HG02870 (cell line): Measurements from ENCODE around the gene ABCB7.
"Not testable (repeated sequence)": the region's sequence is repeated elsewhere in the genome, so short reads cannot be mapped to it uniquely, and the experiment has no call there.

ENCODE experiments used
- ATAC-seq: cut with Tn5 transposase; IDR thresholded peaks from one replicate; pipeline ENCODE4 v1.9.1; 2021; ENCODE audit warnings: mild to moderate bottlenecking, moderate library complexity; ENCODE audit not compliant: unreplicated experiment

Gene ABCB7

DNA sequence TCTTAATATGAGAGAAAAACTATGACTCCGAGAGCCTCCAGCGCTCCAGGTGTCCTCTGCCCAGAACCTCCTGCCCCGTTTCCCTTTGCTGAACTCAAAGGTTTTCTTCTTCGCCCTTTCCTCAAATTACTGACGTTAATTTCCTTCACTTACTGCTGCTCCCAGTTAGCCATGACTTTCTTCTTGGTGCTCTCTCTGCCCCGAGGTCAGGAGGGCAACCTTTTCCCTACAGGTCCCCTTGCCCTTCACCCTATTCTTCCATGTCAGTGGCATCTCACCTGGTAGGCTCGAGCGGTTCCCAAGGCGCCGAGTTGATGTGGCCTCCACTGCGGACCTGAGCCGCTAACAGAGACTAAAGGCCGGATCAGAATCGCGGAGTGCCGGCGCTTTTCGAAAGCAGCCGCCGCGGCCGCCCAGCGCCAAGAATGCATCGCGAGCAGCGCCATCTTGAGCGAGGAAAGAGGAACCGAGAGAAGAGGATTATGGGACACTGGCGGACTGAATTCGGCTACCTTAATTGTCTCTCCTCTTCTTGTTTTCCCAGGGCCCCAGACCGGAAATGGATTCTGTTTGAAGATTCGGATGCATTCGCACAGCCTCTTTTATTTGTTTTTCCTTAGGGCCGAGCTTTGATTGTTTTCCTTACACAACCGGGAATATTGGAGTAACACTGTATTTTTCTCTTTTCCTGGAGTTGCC lies at the start of gene ABCB7:
TSS of gene ABCB7 (minus strand) at position 457 of the 699 bp plus-strand sequence. CDS start at position 446, 11 bp downstream.
- peak; percentile 84 for ATAC-seq

DNA sequence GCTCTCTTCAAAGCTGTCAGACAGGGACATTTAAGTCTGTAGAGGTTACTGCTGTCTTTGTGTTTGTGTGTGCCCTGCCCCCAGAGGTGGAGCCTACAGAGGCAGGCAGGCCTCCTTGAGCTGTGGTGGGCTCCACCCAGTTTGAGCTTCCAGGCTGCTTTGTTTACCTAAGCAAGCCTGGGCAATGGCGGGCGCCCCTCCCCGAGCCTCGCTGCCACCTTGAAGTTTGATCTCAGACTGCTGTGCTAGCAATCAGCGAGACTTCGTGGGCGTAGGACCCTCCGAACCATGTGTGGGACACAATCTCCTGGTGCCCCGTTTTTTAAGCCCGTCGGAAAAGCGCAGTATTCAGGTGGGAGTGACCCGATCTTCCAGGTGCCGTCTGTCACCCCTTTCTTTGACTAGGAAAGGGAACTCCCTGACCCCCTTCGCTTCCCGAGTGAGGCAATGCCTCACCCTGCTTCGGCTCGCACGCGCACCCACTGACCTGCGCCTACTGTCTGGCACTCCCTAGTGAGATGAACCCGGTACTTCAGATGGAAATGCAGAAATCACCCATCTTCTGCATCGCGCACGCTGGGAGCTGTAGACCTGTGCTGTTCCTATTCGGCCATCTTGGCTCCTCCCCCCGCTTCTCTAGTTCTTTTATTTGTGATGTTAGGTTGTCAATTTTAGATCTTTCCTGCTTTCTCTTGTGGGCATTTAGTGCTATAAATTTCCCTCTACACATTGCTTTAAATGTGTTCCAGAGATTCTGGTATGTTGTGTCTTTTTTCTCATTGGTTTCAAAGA lies 32.5 kb upstream of the ABCB7 start:
- not testable (repeated sequence) for ATAC-seq

DNA sequence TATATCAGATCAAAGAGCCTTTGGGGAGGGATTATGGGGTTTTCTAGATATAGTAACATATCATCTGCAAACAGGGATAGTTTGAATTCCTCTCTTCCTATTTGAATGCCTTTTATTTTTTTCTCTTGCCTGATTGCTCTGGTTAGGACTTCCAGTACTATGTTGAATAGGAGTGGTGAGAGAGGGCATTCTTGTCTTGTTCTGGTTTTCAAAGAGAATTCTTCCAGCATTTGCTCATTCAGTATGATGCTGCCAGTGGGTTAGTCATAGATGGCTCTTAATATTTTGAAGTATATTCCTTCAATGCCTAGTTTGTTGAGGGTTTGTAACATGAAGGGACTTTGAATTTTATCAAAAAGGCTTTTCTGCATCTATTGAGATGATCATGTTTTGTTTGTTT lies 25.6 kb upstream of the ABCB7 start:
- no peak for ATAC-seq

DNA sequence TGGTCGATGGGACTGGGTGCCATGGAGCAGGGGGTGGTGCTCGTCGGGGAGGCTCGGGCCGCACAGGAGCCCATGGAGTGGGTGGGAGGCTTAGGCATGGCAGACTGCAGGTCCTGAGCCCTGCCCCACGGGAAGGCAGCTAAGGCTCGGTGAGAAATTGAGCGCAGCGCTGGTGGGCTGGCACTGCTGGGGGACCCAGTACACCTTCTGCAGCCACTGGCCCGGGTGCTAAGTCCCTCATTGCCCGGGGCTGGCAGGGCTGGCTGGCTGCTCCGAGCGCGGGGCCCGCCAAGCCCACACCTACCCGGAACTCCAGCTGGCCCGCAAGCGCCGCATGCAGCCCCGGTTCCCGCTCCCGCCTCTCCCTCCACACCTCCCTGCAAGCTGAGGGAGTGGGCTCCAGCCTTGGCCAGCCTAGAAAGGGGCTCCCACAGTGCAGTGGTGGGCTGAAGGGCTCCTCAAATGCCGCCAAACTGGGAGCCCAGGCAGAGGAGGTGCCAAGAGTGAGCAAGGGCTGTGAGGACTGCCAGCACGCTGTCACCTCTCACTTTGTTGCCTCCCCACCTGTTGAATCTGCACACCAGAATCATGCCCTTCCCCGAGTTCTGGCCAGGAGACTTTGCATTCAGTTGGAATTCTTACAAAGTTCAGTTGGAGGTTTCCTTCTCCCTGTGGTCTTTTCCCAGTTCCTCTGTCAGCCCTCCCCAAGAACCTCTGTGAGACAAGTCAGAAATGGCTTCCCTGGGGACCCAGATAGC lies 23.6 kb upstream of the ABCB7 start:
- ATAC-seq, result not testable (repeated sequence)

DNA sequence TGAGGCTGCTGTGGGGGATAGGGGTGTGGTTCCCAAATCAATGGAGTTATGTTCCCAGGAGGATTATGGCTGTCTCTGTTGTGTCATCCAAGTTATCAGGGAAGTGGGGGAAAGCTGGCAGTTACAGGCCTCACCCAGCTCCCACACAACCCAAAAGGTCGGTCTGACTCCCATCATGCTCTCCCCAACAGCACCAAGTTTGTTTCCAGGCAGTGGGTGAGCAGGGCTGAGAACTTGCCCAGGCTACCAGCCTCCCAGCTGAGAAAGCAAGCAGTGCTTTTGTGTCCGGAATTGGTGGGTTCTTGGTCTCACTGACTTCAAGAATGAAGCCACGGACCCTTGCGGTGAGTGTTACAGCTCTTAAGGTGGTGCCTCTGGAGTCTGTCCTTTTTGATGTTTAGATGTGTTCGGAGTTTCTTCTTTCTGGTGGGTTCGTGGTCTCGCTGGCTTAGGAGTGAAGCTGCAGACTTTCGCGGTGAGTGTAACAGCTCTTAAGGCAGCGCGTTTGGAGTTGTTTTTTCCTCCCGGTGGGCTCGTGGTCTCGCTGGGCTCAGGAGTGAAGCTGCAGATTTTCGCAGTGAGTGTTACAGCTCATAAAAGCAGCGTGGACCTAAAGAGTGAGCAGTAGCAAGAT lies 16.3 kb upstream of the ABCB7 start:
- not testable (repeated sequence) for ATAC-seq

DNA sequence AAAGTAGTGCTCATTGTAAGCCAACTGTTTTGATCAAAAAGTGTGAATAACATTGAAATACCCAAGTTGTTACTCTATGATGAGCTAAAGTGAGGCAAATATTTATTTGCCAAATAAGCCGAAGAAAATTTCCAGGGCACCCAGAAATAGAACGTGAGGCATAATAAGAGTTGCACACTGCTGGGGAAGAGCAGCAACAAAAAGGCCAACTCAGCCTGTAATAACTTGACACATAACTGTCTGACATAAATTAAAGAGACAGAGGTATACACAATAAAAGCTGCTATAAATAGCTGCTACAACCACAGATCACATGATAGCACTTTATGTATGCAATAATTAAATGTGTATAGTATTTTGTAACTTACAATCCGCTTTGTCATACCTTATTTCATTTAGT lies 2.0 kb upstream of the ABCB7 start:
- ATAC-seq, result no peak

DNA sequence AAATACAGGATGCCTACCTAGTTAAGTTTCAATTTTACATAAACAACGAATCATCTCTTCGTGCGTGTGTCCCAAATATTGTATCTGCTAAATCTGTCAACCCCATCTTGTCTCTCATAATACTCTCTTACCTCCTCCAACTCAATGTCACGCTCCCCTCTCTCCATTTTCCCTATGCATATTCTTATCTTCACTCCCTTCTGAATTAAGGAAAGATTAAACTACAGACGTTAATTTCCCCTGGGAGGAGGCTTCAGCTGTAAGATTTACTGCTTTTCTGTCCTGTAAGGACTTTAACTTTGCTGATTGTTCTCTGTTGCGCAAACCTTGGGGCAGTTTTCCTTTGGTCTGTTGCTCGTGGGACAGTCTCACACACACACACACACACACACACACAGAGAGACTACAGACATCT lies 455 bp upstream of the ABCB7 start:
- ATAC-seq, result no peak

DNA sequence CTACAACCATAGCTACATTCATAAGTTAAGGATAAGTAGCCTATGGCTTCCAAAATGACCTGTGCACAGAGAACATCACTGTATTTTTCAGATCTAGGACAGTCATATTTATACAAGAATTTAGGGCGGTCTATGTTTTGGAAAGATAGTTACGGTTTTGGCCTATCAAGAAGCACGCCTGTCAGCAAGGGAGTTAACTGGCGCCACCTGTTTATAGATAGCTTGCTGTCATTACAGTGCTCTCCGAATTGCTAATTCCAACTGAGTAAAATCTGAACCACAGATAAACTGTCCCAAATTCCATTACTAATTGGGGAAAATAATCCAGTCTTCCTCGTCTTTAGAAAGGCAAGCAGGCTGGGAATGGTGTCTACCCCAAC lies 646 bp downstream of the ABCB7 start:
- ATAC-seq, result peak; percentile 52

DNA sequence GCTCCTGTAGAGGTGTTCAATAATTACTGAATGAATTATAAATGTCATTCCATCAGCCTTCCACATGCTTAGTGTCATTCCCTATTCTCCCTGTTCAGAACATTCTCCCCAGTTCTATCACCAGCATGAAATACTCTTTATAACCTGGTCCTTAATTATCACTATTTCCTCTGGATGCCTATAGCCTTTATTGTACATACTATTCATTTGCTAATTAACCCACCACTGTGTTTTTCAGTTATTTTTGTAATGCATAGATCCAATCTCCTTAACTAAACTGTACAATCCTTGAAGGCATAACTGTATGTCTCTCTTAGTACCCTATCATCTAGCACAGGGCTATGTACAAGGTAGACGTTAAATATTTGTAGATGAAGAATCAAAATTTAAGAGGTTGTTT lies 1.2 kb downstream of the ABCB7 start:
- ATAC-seq, result no peak

DNA sequence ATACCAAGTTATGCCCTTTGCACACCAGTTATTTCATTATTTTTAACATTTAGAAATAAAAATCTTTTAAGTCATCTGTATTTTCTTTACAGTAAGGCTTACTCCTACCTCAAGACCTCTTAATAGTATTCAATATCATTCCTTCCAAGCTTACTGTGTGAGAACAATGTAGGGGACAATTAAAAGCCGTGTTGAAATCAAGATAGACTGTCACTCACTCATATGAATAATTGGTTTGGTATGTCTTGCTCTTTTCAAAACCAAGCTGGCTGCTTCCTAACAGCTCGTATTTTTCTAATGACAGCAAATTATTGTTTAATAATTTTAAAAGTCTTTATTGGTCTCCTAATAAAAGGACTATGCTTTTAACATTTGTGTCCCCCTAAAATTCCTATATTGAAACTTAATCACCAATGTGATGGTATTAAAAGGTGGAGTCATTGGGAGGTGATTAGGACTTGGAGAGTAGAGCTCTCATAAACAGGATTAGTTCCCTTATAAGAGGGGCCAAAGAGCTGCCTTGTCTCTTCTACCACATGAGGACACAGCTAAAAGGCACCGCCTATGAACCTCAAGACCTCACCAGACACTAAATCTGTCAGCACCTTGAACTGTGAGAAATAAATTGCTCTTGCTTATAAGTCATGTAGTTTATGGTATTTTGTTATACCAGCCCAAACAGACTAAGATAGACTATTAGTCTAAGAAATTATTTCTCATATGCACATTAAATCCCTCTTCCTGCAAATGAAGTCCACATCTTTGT lies 4.1 kb downstream of the ABCB7 start:
- no peak for ATAC-seq

DNA sequence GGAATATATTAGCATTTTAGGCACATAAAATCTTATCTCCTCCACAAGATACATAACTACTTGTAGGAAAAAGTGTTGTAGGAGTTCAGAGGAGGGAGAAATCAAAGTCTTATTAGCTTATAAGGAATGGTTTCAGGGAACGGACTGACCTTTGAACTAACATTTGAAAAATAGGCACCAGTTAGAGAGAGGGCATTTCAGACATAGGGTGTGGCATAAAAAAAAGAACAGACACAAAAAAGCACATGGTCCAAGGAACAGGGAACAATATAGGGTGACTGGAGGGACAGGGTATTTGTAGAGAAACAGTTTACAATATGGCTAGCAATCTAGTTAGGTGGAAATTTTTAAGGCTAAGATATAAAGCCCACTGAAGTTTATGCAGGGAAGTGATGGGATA lies 6.4 kb downstream of the ABCB7 start:
- ATAC-seq, result no peak

DNA sequence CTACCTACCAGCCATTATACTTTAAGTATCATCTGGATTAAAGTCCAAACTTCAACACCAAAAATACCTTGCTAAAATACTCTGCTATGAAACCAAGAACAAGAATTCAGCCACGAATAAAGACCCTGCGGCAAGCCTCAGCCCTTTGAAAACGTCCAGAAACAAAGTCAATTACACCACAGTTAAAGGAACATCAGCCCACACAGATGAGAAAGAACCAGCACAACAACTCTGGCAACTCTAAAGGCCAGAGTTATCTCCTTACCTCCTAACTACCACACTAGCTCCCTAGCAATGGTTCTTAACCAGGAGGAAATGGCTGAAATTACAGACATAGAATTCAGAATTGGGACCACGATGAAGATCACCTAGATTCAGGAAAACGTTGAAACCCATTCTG lies 23.4 kb downstream of the ABCB7 start:
- no peak for ATAC-seq

DNA sequence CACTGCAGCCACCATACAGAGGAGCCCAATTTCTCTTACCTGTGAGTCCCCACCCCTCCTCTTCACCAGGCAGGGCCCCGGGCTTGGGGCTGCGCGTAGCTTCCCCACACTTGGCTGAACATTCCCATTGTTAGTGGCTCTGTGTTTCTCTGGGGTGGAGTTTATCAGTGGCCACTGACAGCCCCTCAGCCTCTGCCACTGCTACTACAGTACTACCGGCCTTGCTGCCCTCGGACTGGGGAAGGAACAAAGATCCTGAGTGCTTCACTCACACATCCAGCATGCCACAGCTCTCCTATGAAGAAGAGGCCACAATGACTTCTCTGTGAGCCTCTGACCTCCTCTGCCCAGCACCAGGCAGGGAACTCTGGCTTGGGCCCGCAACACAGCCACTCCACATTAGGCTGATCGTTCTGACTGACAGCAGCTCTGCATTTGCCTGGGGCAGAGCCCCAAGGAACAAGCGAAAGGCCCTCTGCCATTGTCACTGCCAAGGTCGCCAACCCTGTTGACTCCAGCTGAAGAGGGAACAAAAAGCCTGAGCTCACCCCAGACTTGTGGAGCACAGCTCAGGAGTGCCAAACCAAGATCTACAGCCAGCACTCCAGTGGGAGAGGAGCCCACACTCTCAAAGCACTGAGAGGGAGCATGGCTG lies 24.0 kb downstream of the ABCB7 start:
- no peak for ATAC-seq

DNA sequence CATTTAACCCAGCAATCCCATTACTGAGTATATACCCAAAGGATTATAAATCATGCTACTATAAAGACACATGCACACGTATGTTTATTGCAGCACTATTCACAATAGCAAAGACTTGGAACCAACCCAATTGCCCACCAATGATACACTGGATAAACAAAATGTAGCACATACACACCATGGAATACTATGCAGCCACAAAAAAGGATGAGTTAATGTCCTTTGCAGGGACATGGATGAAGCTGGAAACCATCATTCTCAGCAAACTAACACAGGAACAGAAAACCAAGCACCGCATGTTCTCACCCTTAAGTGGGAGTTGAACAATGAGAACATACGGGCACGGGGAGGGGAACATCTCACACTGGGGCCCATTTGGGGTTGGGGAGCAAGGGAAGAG lies 27.0 kb downstream of the ABCB7 start:
- ATAC-seq, result not testable (repeated sequence)

DNA sequence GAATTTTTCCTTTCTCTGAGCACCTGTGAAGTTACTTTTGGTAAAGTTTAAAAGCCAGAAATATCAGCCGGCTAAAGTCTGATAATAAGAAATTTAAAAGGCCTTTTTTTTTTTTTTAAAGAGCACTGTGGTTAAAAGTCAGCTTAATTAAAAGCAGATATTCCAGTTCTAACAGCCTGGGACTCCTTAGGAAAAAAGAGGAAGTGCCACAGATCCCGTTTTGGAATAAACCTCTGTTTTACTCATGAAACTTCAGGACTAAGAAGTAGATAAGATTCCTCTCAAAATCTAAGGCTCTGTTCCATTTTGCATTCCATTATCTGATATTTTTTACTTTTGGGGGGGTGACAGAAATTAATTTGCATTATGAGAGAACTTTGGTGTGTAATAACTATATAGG lies 37.8 kb downstream of the ABCB7 start:
- no peak for ATAC-seq

DNA sequence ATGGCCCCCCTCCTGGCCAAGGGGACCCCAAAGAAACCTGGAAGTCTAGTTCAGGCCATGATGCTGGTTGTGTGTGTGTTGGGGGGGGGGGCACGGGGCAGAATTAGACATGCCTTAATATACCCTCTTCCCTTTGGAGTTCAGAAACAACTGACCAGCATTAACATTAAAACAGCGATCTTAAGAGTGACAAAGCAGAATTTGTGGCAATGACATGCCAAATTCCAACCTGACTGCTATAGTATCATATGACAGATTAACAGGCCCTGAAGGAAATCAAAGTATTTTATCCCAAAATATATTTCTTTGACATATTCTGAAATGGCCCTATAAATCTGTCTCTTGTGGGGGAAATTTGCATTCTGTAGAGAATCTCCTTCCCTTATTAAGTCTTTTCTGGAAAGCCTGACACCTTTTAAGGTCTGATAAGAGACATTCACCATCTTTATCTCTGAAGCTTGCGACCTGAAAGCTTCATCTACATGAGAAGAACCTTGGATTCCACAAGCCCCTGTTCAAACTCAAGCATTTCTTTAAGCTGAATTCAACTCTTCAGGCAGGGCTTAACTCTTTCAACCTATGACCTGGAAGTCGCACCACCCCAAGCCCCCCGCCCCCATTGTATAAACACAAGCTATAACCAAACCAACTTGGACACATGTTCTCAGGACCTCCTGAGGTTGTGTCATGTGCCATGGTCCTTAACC lies 40.2 kb downstream of the ABCB7 start:
- ATAC-seq, result no peak

DNA sequence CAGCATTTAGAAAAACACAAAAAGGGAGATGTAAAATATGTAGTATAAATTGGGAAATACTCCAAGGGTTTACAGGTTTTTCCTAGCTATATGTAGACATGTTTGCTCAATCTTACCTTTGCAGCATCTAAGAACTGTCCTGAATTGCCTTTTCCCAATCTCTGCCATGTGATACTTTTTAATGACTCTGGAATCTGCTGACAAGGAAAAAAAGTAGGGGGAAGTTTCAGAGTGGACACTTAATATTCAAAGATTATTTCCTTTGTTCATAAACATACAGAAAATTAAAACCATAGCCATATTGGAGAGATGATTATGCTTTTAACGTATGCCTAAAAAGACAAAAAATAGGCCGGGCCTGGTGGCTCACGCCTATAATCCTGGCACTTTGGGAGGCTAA lies 41.4 kb downstream of the ABCB7 start:
- ATAC-seq, result no peak

DNA sequence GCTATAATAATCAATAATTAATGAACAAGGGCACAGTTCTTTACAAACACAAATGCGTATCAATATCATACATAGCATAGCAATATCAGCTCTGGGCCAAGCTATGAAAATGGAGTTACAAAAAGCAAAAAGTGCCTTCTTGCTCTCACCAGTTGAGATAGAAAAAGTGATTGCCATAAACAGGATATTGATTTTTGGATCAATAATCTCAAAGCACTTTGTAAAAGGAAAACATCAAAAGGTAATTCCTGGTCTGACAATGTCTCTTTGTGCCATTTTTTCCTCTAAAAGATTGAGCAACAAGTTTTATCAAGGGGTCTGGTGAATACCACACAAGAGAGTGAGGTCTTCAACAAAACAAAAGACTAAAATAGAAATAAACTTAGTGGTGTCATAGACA lies 42.4 kb downstream of the ABCB7 start:
- ATAC-seq, result no peak

DNA sequence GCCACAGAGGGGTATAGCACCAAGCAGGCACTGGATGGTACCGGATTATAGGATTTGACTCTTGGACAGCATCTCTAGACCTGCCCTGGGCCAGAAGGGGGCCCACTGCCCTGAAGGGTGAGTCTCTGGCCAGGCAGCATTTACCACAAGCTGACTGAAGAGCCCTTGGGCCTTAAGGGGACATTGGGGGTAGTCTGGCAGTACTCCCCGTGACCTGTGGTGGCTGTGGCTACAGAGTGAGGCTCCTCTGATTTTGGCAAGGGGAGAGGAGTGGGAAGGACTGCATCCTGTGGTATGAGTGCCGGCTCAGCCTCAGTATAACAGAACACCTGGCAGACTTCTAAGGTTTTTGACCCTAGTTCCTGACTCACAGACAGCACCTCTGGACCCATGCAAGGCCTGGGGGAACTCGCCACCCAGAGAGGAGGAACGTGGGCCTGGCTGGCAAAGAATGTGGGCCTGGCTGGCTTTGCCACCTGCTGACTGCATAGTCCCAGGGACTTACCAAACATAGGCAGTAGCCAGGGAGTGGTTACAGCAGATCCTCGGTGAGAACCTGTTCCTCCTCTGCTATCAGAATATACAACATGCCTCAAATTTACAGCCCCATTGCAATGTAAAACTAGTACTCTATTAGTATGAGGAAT lies 48.1 kb downstream of the ABCB7 start:
- ATAC-seq, result no peak
